Tibial nerve (tissue), 4 donors: ENCODE data around the gene BEND2. TPM values are rescaled to one million over a fixed set of nuclear protein-coding genes. Genes with fewer than 3 reads are reported as not detected.

Source experiments
- DNase-seq, 2 donors: peaks; one replicate each; pipeline ENCODE4 v3.0.0-alpha.2; 2019; ENCODE audit warnings: low spot score in 2 of 2
- H3K27ac ChIP-seq, 4 donors: fragments of 200-600 bp; sonication (generic) in 3 of 4; one replicate each; pipeline ENCODE4 v1.5.1; 2017 to 2019; ENCODE audit warnings: mild to moderate bottlenecking in 1 of 4
- H3K27me3 ChIP-seq, 2 donors: fragments of 200-600 bp; sonication (generic) in 1 of 2; one replicate each; pipeline versions ENCODE4 v1.5.1 to v1.6.0; 2017 to 2019
- H3K36me3 ChIP-seq, 3 donors: fragments of 200-600 bp; sonication (generic); one replicate each; pipeline ENCODE4 v1.5.1; 2018 to 2019
- H3K4me1 ChIP-seq, 4 donors: fragments of 200-600 bp; sonication (generic) in 3 of 4; one replicate each; pipeline ENCODE4 v1.5.1; 2017 to 2019
- H3K4me3 ChIP-seq, 4 donors: fragments of 200-600 bp; sonication (generic) in 3 of 4; one replicate each; pipeline ENCODE4 v1.5.1; 2017 to 2019; ENCODE audit warnings: mild to moderate bottlenecking in 1 of 4, moderate library complexity in 1 of 4
- H3K9me3 ChIP-seq, 4 donors: fragments of 200-600 bp; sonication (generic) in 3 of 4; one replicate each; pipeline ENCODE4 v1.5.1; 2017 to 2019
- CTCF ChIP-seq, 5 experiments: fragments of 200-600 bp in 3 of 5; fragments of 450-650 bp in 2 of 5; sonication (generic) in 3 of 5; IDR thresholded peaks; one replicate each; pipeline ENCODE4 v1.5.1; 2016 to 2019; ENCODE audit warnings: antibody characterized with exemption in 5 of 5, mild to moderate bottlenecking in 3 of 5, moderate library complexity in 2 of 5
- EP300 ChIP-seq, 2 donors: sonication (generic); formaldehyde crosslinking; IDR thresholded peaks; one replicate each; pipeline ENCODE4 v1.6.1; 2017; ENCODE audit warnings: antibody characterized with exemption in 2 of 2, mild to moderate bottlenecking in 1 of 2
- POLR2A ChIP-seq, 2 donors: fragments of 450-650 bp; IDR thresholded peaks; one replicate each; pipeline ENCODE4 v1.6.1; 2017; ENCODE audit warnings: antibody characterized with exemption in 2 of 2, mild to moderate bottlenecking in 2 of 2, moderate library complexity in 2 of 2
- WGBS, 2 donors: methylation state at CpG; one replicate each; pipeline ENCODE4 v1.1.5; 2018; 5-methylcytosine and 5-hydroxymethylcytosine counted together
- total RNA-seq, 4 donors: library from RNA; depleted of rRNA; stranded (reverse); fragments of >200 nt; gene quantifications; one replicate each; pipeline ENCODE4 v1.1.0, GENCODE V29; 2016

Gene BEND2
- total RNA-seq, 4 donors from 2014 or later: 0.42 to 1.1 TPM; not detected in 2

GRCh38 chrX:18227458-18227857 is 6.8 kb upstream of the BEND2 start:
- Histone ChIP-seq H3K27ac (no peak overlapping the region), H3K4me1 (no peaks in the 10 kb centered on the region), H3K27me3 (no peaks in the 10 kb centered on the region), H3K9me3 (no peaks in the 10 kb centered on the region), H3K4me3 (no peak overlapping the region), H3K36me3 (no peaks in the 10 kb centered on the region)
- DNase-seq: no peak
- WGBS, 2 donors: 91 to 93% methylated on average over 5 to 7 of the region's 7 CpGs
- TF ChIP-seq POLR2A (IDR thresholded peaks at IDR 0.05) (no peak), CTCF (IDR thresholded peaks at IDR 0.05) (no peak), EP300 (IDR thresholded peaks at IDR 0.05) (no peak)

GRCh38 chrX:18210470-18210869 is 10.2 kb downstream of the BEND2 start:
- Histone ChIP-seq H3K4me1 (no peaks in the 10 kb centered on the region), H3K4me3 (no peak overlapping the region), H3K27me3 (no peaks in the 10 kb centered on the region), H3K27ac (no peak overlapping the region), H3K9me3 (no peaks in the 10 kb centered on the region), H3K36me3 (no peaks in the 10 kb centered on the region)
- no peak for DNase-seq
- 0 to 17% methylated on average over 2 of the region's 2 CpGs for WGBS, 2 donors
- TF ChIP-seq POLR2A (IDR thresholded peaks at IDR 0.05) (no peak), CTCF (IDR thresholded peaks at IDR 0.05) (peak in 4 of 5 experiments; percentile 13 to 35 (median 26))

- Histone ChIP-seq H3K9me3 (no peaks in the 10 kb centered on the region), H3K27me3 (no peaks in the 10 kb centered on the region), H3K36me3 (no peaks in the 10 kb centered on the region), H3K4me3 (no peak overlapping the region), H3K4me1 (no peaks in the 10 kb centered on the region), H3K27ac (no peak overlapping the region)
- TF ChIP-seq CTCF (IDR thresholded peaks at IDR 0.05): no peak
- TF ChIP-seq POLR2A (IDR thresholded peaks at IDR 0.05): no peak
- TF ChIP-seq EP300 (IDR thresholded peaks at IDR 0.05): no peak
- 73 to 82% methylated on average over 6 to 8 of the region's 8 CpGs for WGBS, 2 donors
- no peak for DNase-seq
These were observed 14.0 kb downstream of the BEND2 start for GRCh38 chrX:18206657-18207056.

- Histone ChIP-seq H3K36me3 (no peaks in the 10 kb centered on the region), H3K27ac (no peak overlapping the region), H3K9me3 (no peaks in the 10 kb centered on the region), H3K4me1 (no peaks in the 10 kb centered on the region), H3K27me3 (no peaks in the 10 kb centered on the region), H3K4me3 (no peak overlapping the region)
- TF ChIP-seq EP300 (IDR thresholded peaks at IDR 0.05): no peak
- TF ChIP-seq POLR2A (IDR thresholded peaks at IDR 0.05): no peak
- TF ChIP-seq CTCF (IDR thresholded peaks at IDR 0.05): no peak
- DNase-seq: no peak
- 74 to 80% methylated on average over 5 of the region's 5 CpGs for WGBS, 2 donors
These were observed 17.1 kb downstream of the BEND2 start for GRCh38 chrX:18203631-18204030.

GRCh38 chrX:18194688-18195087 is 26.0 kb downstream of the BEND2 start:
- Histone ChIP-seq H3K4me1 (no peaks in the 10 kb centered on the region), H3K4me3 (no peak overlapping the region), H3K9me3 (no peaks in the 10 kb centered on the region), H3K36me3 (no peaks in the 10 kb centered on the region), H3K27me3 (no peaks in the 10 kb centered on the region), H3K27ac (no peak overlapping the region)
- 69 to 74% methylated on average over 1 of the region's 1 CpG for WGBS, 2 donors
- no peak for TF ChIP-seq CTCF (IDR thresholded peaks at IDR 0.05)
- no peak for TF ChIP-seq EP300 (IDR thresholded peaks at IDR 0.05)
- TF ChIP-seq POLR2A (IDR thresholded peaks at IDR 0.05): no peak
- no peak for DNase-seq
